Measurements from ENCODE around the gene TRIM15.

DNA sequence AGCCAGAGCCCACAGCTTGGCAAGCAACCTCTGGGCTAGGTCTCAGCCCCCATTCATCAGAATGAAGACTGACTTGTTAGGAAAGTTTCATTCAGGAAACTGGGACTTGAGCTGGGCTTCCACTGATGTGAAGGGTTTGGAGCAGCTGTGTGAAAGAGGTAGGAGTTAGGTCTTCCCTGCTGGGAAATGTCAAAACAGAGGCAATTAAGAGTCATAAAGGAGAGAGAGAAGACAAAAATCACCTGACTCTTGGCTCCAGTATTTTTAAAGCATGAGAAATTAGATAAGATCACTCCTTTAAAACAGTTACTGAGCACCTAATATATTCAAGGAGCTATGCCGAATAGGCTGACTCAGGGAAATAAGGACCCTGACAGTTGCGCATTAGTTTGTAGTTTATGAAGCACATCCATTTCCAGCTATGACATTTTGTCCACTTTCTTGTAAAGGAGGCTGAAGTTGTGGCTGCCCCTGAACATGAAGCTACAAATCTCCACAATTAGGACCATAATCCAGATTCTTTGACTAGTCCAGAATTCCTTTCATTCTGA lies 31.3 kb upstream of the TRIM15 start:
- TF ChIP-seq, protein P1, sequence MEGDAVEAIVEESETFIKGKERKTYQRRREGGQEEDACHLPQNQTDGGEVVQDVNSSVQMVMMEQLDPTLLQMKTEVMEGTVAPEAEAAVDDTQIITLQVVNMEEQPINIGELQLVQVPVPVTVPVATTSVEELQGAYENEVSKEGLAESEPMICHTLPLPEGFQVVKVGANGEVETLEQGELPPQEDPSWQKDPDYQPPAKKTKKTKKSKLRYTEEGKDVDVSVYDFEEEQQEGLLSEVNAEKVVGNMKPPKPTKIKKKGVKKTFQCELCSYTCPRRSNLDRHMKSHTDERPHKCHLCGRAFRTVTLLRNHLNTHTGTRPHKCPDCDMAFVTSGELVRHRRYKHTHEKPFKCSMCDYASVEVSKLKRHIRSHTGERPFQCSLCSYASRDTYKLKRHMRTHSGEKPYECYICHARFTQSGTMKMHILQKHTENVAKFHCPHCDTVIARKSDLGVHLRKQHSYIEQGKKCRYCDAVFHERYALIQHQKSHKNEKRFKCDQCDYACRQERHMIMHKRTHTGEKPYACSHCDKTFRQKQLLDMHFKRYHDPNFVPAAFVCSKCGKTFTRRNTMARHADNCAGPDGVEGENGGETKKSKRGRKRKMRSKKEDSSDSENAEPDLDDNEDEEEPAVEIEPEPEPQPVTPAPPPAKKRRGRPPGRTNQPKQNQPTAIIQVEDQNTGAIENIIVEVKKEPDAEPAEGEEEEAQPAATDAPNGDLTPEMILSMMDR (IDR thresholded peaks at IDR 0.05 in 8 of 11, conservative IDR thresholded peaks at IDR 0.05 in 3 of 11) = no peak
- TF ChIP-seq POLR2A (IDR thresholded peaks at IDR 0.05) (no peak), POLR2AphosphoS5 (IDR thresholded peaks at IDR 0.05) (no peak)
